GM23248 (cell line): ENCODE results near the gene NOS1. TPM values are rescaled to one million over a fixed set of nuclear protein-coding genes. Genes with fewer than 3 reads are reported as not detected.

Experiments used
- DNase-seq: peaks from one replicate; pipeline ENCODE4 v3.0.0-alpha.2; 2015
- H2AFZ ChIP-seq: fragments of 200-600 bp; sonication (generic); 2 replicates; pipeline ENCODE4 v1.6.1; 2016; ENCODE audit warnings: antibody characterized with exemption
- H3F3A ChIP-seq: fragments of 200-600 bp; sonication (generic); 2 replicates; pipeline ENCODE4 v1.6.1; 2016; ENCODE audit warnings: mild to moderate bottlenecking, antibody characterized with exemption, mixed run types; ENCODE audit not compliant: insufficient read depth
- H3K27ac ChIP-seq: fragments of 200-600 bp; sonication (generic); 2 replicates; pipeline ENCODE4 v1.5.1; 2016; ENCODE audit warnings: mild to moderate bottlenecking
- H3K27me3 ChIP-seq: fragments of 200-600 bp; sonication (generic); replicated peaks from 2 replicates; pipeline ENCODE4 v1.6.1; 2016; ENCODE audit warnings: mild to moderate bottlenecking; ENCODE audit not compliant: insufficient read depth
- H3K36me3 ChIP-seq: fragments of 200-600 bp; sonication (generic); 2 replicates; pipeline ENCODE4 v1.6.1; 2016; ENCODE audit warnings: low read depth, mild to moderate bottlenecking
- H3K4me1 ChIP-seq: fragments of 200-600 bp; sonication (generic); 2 replicates; pipeline ENCODE4 v1.6.1; 2016; ENCODE audit warnings: mild to moderate bottlenecking; ENCODE audit not compliant: insufficient read depth
- H3K4me2 ChIP-seq: fragments of 200-600 bp; sonication (generic); one replicate; pipeline ENCODE4 v1.6.1; 2016; ENCODE audit warnings: mild to moderate bottlenecking; ENCODE audit not compliant: unreplicated experiment
- H3K4me3 ChIP-seq: fragments of 200-600 bp; sonication (generic); 2 replicates; pipeline ENCODE4 v1.5.1; 2016; ENCODE audit warnings: mild to moderate bottlenecking
- H3K79me2 ChIP-seq: fragments of 200-600 bp; sonication (generic); 2 replicates; pipeline ENCODE4 v1.6.1; 2016; ENCODE audit warnings: mild to moderate bottlenecking; ENCODE audit not compliant: insufficient read depth
- H3K9ac ChIP-seq: fragments of 200-600 bp; sonication (generic); 2 replicates; pipeline ENCODE4 v1.6.1; 2016; ENCODE audit warnings: mild to moderate bottlenecking
- H3K9me2 ChIP-seq: fragments of 200-600 bp; sonication (generic); 2 replicates; pipeline ENCODE4 v1.6.1; 2016; ENCODE audit warnings: mixed run types, mild to moderate bottlenecking, moderate library complexity; ENCODE audit not compliant: insufficient read depth
- H3K9me3 ChIP-seq: fragments of 200-600 bp; sonication (generic); one replicate; pipeline ENCODE4 v1.6.1; 2017; ENCODE audit warnings: low read depth
- H4K20me1 ChIP-seq: fragments of 200-600 bp; sonication (generic); 2 replicates; pipeline ENCODE4 v1.6.0; 2016; ENCODE audit not compliant: insufficient read depth
- EZH2 ChIP-seq: fragments of 200-600 bp; sonication (generic); IDR thresholded peaks from 2 replicates; pipeline ENCODE4 v1.6.1; 2018; ENCODE audit warnings: antibody characterized with exemption, mild to moderate bottlenecking; ENCODE audit not compliant: insufficient read depth, poor library complexity, severe bottlenecking
- EZH2phosphoT487 ChIP-seq: fragments of 200-600 bp; sonication (generic); IDR thresholded peaks from 2 replicates; pipeline ENCODE4 v1.6.1; 2018; ENCODE audit warnings: antibody characterized with exemption, moderate library complexity, mild to moderate bottlenecking, low read depth; ENCODE audit not compliant: insufficient read depth
- WGBS, 2 experiments: methylation state at CpG; one replicate each; pipeline ENCODE4 v1.1.6; 2015 to 2017; ENCODE audit warnings: low lambda C conversion rate in 2 of 2, low coverage in 1 of 2; ENCODE audit errors: missing lambda C conversion rate in 2 of 2; 5-methylcytosine and 5-hydroxymethylcytosine counted together
- in situ Hi-C: fragments of 300-500 bp; cut with MboI; formaldehyde crosslinking; loops from 2 replicates; pipeline ENCODE4 v1.15.0; 2020
- polyA plus RNA-seq: library from polyadenylated mRNA; unstranded; fragments of >200 nt; fragmentation: Nextera tagmentation; extraction: Ambion mirVana; gene quantifications from 2 replicates; pipeline ENCODE4 v1.2.1, GENCODE V29; 2016
- total RNA-seq: library from RNA; depleted of rRNA; stranded (reverse); fragments of >200 nt; shearing (Covaris generic); gene quantifications from 2 replicates; pipeline ENCODE4 v1.2.3, GENCODE V29; 2014

Gene NOS1
- total and polyA plus RNA-seq, 2 experiments from 2014 or later = not detected

DNA sequence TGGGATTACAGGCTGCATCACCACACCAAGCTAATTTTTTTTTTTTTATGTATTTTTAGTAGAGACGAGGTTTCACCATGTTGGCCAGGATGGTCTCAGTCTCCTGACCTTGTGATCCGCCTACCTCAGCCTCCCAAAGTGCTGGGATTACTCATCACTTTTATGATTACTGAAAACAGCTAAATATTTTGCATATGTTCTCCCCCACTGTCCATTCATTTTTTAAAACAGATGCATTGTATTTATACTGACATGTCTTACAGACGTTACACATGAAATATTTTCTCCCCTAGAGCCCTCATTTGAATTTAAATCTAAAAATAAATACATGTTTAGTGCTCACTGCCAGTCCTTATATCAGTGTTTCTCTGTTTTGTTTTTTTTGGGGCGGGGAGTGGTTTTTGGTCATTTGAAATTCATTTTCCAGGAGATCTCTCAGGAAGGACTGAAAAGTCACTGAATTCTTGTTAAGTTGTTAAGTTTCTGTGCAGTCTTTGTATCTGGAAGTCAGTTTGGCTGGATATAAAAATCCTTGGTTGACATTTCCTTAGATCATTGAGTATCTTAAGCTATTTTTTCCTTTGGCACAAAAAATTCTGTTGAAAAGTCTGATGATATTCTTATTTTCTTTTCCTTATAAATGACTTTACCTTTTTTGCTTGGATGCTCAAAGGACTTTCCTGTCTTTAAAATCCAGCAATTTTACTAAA lies 180.5 kb downstream of the NOS1 start:
- in situ Hi-C loops = no loop called here
- H3K9me3 ChIP-seq = no peaks in the 10 kb centered on the region
- no peak for DNase-seq
- H3K4me2 ChIP-seq = no peak overlapping the region
- no peaks in the 10 kb centered on the region for H3K27me3 ChIP-seq
- H4K20me1 ChIP-seq = no peaks in the 10 kb centered on the region
- no peak for TF ChIP-seq EZH2phosphoT487
- TF ChIP-seq EZH2 = no peak
- no peak overlapping the region for H3K4me3 ChIP-seq
- 88 to 90% methylated on average over 4 of the region's 4 CpGs for WGBS, 2 experiments
- H3K79me2 ChIP-seq = no peaks in the 10 kb centered on the region
- no peaks in the 10 kb centered on the region for H3K4me1 ChIP-seq
- H3F3A ChIP-seq = no peaks in the 10 kb centered on the region
- H2AFZ ChIP-seq = no peak overlapping the region
- peaks cover 29% of the 10 kb centered on the region; the same call in 1 of the 2 replicates for H3K36me3 ChIP-seq
- H3K9ac ChIP-seq = no peak overlapping the region
- H3K9me2 ChIP-seq = no peaks in the 10 kb centered on the region
- H3K27ac ChIP-seq = no peak overlapping the region

GRCh38 chr12:117178745-117179144 lies 182.7 kb downstream of the NOS1 start:
- Histone ChIP-seq H3K9me3 (no peaks in the 10 kb centered on the region), H3K4me2 (no peak overlapping the region), H3K4me1 (no peaks in the 10 kb centered on the region), H3K4me3 (no peak overlapping the region), H3F3A (no peaks in the 10 kb centered on the region), H3K27ac (no peak overlapping the region), H3K9me2 (no peaks in the 10 kb centered on the region), H3K27me3 (no peaks in the 10 kb centered on the region), H4K20me1 (no peaks in the 10 kb centered on the region), H3K9ac (no peak overlapping the region), H3K36me3 (peaks cover 32% of the 10 kb centered on the region; the same call in 1 of the 2 replicates), H3K79me2 (no peaks in the 10 kb centered on the region), H2AFZ (no peak overlapping the region)
- WGBS, 2 experiments = 99 to 100% methylated on average over 2 of the region's 2 CpGs
- TF ChIP-seq EZH2phosphoT487 = no peak
- no peak for TF ChIP-seq EZH2
- DNase-seq = no peak
- in situ Hi-C loops = no loop called here

DNA sequence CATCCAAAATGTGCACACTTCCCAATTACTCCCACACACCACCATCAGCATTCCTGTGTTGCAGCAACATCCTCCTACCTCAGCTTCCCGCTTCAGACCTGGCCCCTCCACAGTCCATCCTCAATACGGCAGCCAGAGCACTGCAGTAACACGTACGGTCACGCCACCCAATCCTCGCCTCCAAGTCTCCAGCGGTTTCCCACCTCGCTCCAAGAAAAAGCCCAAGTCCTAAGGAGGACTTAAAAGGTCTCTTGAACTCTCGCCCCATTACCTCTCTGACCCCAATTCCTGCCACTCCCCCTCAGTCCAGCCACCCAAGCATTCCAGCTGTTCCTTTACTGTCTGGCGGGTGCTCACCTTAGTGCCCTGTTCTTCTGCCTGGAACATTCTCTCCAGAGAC lies 183.1 kb downstream of the NOS1 start:
- H3K79me2 ChIP-seq = no peaks in the 10 kb centered on the region
- H3K9ac ChIP-seq = no peak overlapping the region
- no peaks in the 10 kb centered on the region for H3K9me3 ChIP-seq
- no peak overlapping the region for H3K4me3 ChIP-seq
- 94 to 96% methylated on average over 10 of the region's 10 CpGs for WGBS, 2 experiments
- H3K4me1 ChIP-seq = no peaks in the 10 kb centered on the region
- H3K4me2 ChIP-seq = no peak overlapping the region
- peaks cover 33% of the 10 kb centered on the region; the same call in 1 of the 2 replicates for H3K36me3 ChIP-seq
- no peak overlapping the region for H2AFZ ChIP-seq
- no peak for TF ChIP-seq EZH2phosphoT487
- no peak for TF ChIP-seq EZH2
- no peaks in the 10 kb centered on the region for H3K27me3 ChIP-seq
- DNase-seq = no peak
- H3F3A ChIP-seq = no peaks in the 10 kb centered on the region
- no peaks in the 10 kb centered on the region for H4K20me1 ChIP-seq
- H3K27ac ChIP-seq = no peak overlapping the region
- in situ Hi-C loops = no loop called here
- H3K9me2 ChIP-seq = no peaks in the 10 kb centered on the region

GRCh38 chr12:117172168-117172567 lies 189.3 kb downstream of the NOS1 start:
- no peaks in the 10 kb centered on the region for H3K9me2 ChIP-seq
- H3K79me2 ChIP-seq = no peaks in the 10 kb centered on the region
- H3K4me1 ChIP-seq = no peaks in the 10 kb centered on the region
- H3K4me2 ChIP-seq = no peak overlapping the region
- H2AFZ ChIP-seq = no peak overlapping the region
- H3F3A ChIP-seq = no peaks in the 10 kb centered on the region
- H3K9ac ChIP-seq = no peak overlapping the region
- H3K36me3 ChIP-seq = peaks cover 58% of the 10 kb centered on the region; the same call in 1 of the 2 replicates
- DNase-seq = no peak
- 94 to 97% methylated on average over 3 of the region's 3 CpGs for WGBS, 2 experiments
- H3K9me3 ChIP-seq = no peaks in the 10 kb centered on the region
- H4K20me1 ChIP-seq = no peaks in the 10 kb centered on the region
- in situ Hi-C loops = no loop called here
- H3K4me3 ChIP-seq = no peak overlapping the region
- no peak overlapping the region for H3K27ac ChIP-seq
- H3K27me3 ChIP-seq = no peaks in the 10 kb centered on the region
- TF ChIP-seq EZH2 = no peak
- TF ChIP-seq EZH2phosphoT487 = no peak
